Psoas muscle (tissue), 8 donors: Measurements from ENCODE around the gene MLNR. TPM values are rescaled to one million over a fixed set of nuclear protein-coding genes. Genes with fewer than 3 reads are reported as not detected.
A peak's percentile ranks its signal among the peaks of the same experiment; 100 is the strongest.

ENCODE experiments used
- ATAC-seq, 4 donors: fragments of 200-7000 bp; cut with Tn5 transposase; one replicate each; pipeline ENCODE4 v1.9.1; 2020; ENCODE audit warnings: moderate library complexity in 3 of 4, mild to moderate bottlenecking in 2 of 4
- DNase-seq, 2 donors: peaks; one replicate each; pipeline ENCODE4 v3.0.0-alpha.2; 2020
- H3K27ac ChIP-seq: fragments of 200-600 bp; one replicate; pipeline ENCODE4 v1.8.0; 2022
- H3K27me3 ChIP-seq, 3 donors: fragments of 200-600 bp in 1 of 3; one replicate each; pipeline versions ENCODE4 v1.6.1 to v1.8.0; 2013 to 2022; ENCODE audit warnings: low read length in 2 of 3, mild to moderate bottlenecking in 2 of 3, moderate library complexity in 1 of 3; ENCODE audit not compliant: insufficient read depth in 3 of 3
- H3K36me3 ChIP-seq, 2 donors: fragments of 200-600 bp in 1 of 2; one replicate each; pipeline versions ENCODE4 v1.6.1 to v1.8.0; 2013 to 2022; ENCODE audit warnings: low read depth in 1 of 2, mild to moderate bottlenecking in 1 of 2, moderate library complexity in 1 of 2; ENCODE audit not compliant: insufficient read depth in 1 of 2
- H3K4me1 ChIP-seq: fragments of 200-600 bp; one replicate; pipeline ENCODE4 v1.8.0; 2022
- H3K4me3 ChIP-seq: fragments of 200-600 bp; one replicate; pipeline ENCODE4 v1.8.0; 2022; ENCODE audit warnings: mild to moderate bottlenecking
- H3K9me3 ChIP-seq: fragments of 200-600 bp; one replicate; pipeline ENCODE4 v1.8.0; 2022
- CTCF ChIP-seq: fragments of 200-600 bp; IDR thresholded peaks from one replicate; pipeline ENCODE4 v1.8.0; 2022; ENCODE audit warnings: antibody characterized with exemption
- WGBS, 3 donors: extraction: QIAGEN DNeasy Blood & Tissue Kit; methylation state at CpG; one replicate each; pipeline versions ENCODE4 v1.1.6 to v1.1.7; 2013; 5-methylcytosine and 5-hydroxymethylcytosine counted together
- intact Hi-C, 2 donors: fragments of 100-400 bp; cut with DNase I; formaldehyde crosslinking; loops; one replicate each; pipeline versions ENCODE4 v1.11.0 to v1.14.2; 2022
- polyA plus RNA-seq, 3 donors: library from polyadenylated mRNA; stranded (reverse); fragments of 200-250 nt; gene quantifications; one replicate each; pipeline ENCODE4 v1.2.3, GENCODE V29; 2013
- total RNA-seq, 4 donors: library from RNA; stranded (reverse); fragmentation: NEBNext Ultra II Directional in 2 of 4; extraction: Animal tissue kit (Norgen Biotek cat#: 25700) in 2 of 4; gene quantifications; one replicate each; pipeline versions ENCODE4 v1.2.1 to v1.2.4, GENCODE V29; 2021 to 2023
- donor health status: healthy with polysubstance abuse.
- donor health status: DM: no; HTN: no; CAD: no; lungs with moderate emphysema.
- donor health status: Bipolar disorder and iron deficiency.
- donor health status: healthy.
- donor health status: DM: yes; HTN: yes; CAD: no.
- donor health status: DM: no; HTN: no; CAD: no.
- donor health status: DM: no; HTN: no; CAD: no.
- donor health status: DM: yes; HTN: yes; CAD: no.

Gene MLNR
- total and polyA plus RNA-seq, 7 donors = not detected

- Histone ChIP-seq H3K4me1 (no peaks in the 10 kb centered on the region), H3K27ac (no peak overlapping the region), H3K4me3 (no peak overlapping the region), H3K9me3 (no peaks in the 10 kb centered on the region), H3K36me3 (no peaks in the 10 kb centered on the region), H3K27me3 (no peaks in the 10 kb centered on the region)
- 83 to 91% (median 90%) methylated on average over 2 to 3 of the region's 3 CpGs for WGBS, 3 donors
- TF ChIP-seq CTCF = no peak
- DNase-seq = no peak
- ATAC-seq = no peak
- intact Hi-C loops = no loop called here
These were observed 14.6 kb downstream of the MLNR start for GRCh38 chr13:49234741-49235140.

- Histone ChIP-seq H3K36me3 (no peaks in the 10 kb centered on the region), H3K9me3 (no peaks in the 10 kb centered on the region), H3K27ac (no peak overlapping the region), H3K4me1 (no peaks in the 10 kb centered on the region), H3K27me3 (no peaks in the 10 kb centered on the region), H3K4me3 (no peak overlapping the region)
- intact Hi-C loops = no loop called here
- DNase-seq (no peak), ATAC-seq (no peak)
- WGBS, 3 donors = 87% methylated on average over 6 of the region's 6 CpGs
- TF ChIP-seq CTCF = no peak
These were observed 15.8 kb downstream of the MLNR start for GRCh38 chr13:49235856-49236431.

GRCh38 chr13:49238621-49239020 is 18.5 kb downstream of the MLNR start:
- intact Hi-C loops = no loop called here
- H3K9me3 ChIP-seq = no peaks in the 10 kb centered on the region
- no peak overlapping the region for H3K27ac ChIP-seq
- TF ChIP-seq CTCF = no peak
- H3K4me1 ChIP-seq = no peaks in the 10 kb centered on the region
- no peaks in the 10 kb centered on the region for H3K36me3 ChIP-seq
- no peak for DNase-seq
- 93 to 99% (median 98%) methylated on average over 2 of the region's 2 CpGs for WGBS, 3 donors
- H3K4me3 ChIP-seq = no peak overlapping the region
- H3K27me3 ChIP-seq = no peaks in the 10 kb centered on the region
- no peak for ATAC-seq

DNA sequence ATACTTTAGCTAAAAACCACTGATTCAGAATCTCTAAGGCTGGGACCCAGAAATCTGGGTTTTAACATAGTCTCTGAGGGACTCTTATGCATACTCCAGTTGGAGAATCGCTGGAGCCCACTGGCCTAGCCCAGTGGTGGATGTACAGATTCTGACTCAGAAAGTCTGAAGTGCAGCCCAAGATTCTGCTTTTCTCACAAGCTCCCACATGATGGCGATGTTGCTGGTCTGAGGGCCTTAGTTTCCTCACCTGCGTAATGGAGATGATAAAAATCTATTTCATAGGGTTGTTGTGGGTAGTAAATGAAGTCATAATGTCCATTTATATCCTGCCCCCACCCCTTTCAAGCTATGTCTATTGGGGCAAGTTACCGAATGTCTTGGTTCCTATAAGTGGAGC is 19.9 kb downstream of the MLNR start:
- WGBS, 3 donors = 47 to 52% (median 50%) methylated on average over 4 of the region's 4 CpGs
- H3K36me3 ChIP-seq = no peaks in the 10 kb centered on the region
- H3K27me3 ChIP-seq = no peaks in the 10 kb centered on the region
- peak in 3 of 4 donors; percentile 53 to 55 (median 53) for ATAC-seq
- TF ChIP-seq CTCF = peak; percentile 26
- no peak overlapping the region for H3K27ac ChIP-seq
- no peaks in the 10 kb centered on the region for H3K9me3 ChIP-seq
- no peak for DNase-seq
- H3K4me3 ChIP-seq = no peak overlapping the region
- H3K4me1 ChIP-seq = no peaks in the 10 kb centered on the region
- intact Hi-C loops = no loop called here

DNA sequence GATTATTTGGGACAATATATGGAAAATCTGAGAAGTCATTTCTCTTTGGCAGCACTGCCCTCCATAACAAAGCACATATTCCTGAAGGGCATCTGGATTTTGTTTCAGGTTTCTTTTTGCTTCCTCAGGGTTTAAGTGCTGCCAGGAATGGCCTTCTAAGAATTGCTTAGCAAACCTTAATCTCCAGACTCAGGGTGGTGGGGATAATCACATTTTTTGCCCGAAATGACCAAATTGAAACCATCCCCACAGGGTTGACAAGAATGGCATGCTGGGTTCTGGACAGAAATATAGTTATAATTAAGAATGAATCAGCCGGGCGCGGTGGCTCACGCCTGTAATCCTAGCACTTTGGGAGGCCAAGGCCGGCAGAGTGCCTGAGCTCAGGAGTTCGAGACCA is 21.2 kb downstream of the MLNR start:
- no peak for DNase-seq
- no peak for TF ChIP-seq CTCF
- H3K27me3 ChIP-seq = no peaks in the 10 kb centered on the region
- no peaks in the 10 kb centered on the region for H3K36me3 ChIP-seq
- no peak for ATAC-seq
- intact Hi-C loops = no loop called here
- no peaks in the 10 kb centered on the region for H3K9me3 ChIP-seq
- H3K27ac ChIP-seq = no peak overlapping the region
- WGBS, 3 donors = 89 to 92% (median 91%) methylated on average over 7 of the region's 7 CpGs
- H3K4me1 ChIP-seq = no peaks in the 10 kb centered on the region
- no peak overlapping the region for H3K4me3 ChIP-seq
